SK-N-SH treated with all-trans-retinoic acid at 6 μM for 48 hours (cell line): ENCODE data around the gene PPM1H.

ENCODE experiments used
- ATAC-seq: fragments of 200-7000 bp; cut with Tn5 transposase; 3 replicates; pipeline ENCODE4 v1.9.1; 2020; ENCODE audit warnings: mild to moderate bottlenecking, moderate library complexity
- ARNTL ChIP-seq: fragments of 450-650 bp; formaldehyde crosslinking; IDR thresholded peaks from 2 replicates; pipeline ENCODE4 v1.5.0; 2020; ENCODE audit warnings: low read depth, mild to moderate bottlenecking, moderate library complexity, borderline replicate concordance
- BACH2 ChIP-seq: fragments of 250-450 bp; sonication (Bioruptor Pico); IDR thresholded peaks from 2 replicates; pipeline ENCODE4 v1.9.0; 2021; ENCODE audit warnings: mild to moderate bottlenecking, borderline replicate concordance
- CREB5 ChIP-seq: fragments of 250-450 bp; sonication (Bioruptor Pico); IDR thresholded peaks from 2 replicates; pipeline ENCODE4 v1.5.1; 2020; ENCODE audit warnings: low read depth, mild to moderate bottlenecking, moderate library complexity
- CSDC2 ChIP-seq: fragments of 250-450 bp; sonication (Bioruptor Pico); IDR thresholded peaks from 2 replicates; pipeline ENCODE4 v1.5.0; 2020; ENCODE audit warnings: mild to moderate bottlenecking, moderate library complexity
- CSRNP3 ChIP-seq: fragments of 250-450 bp; sonication (Bioruptor Pico); IDR thresholded peaks from 2 replicates; pipeline ENCODE4 v1.5.1; 2021; ENCODE audit warnings: mild to moderate bottlenecking, moderate library complexity
- ESRRG ChIP-seq: fragments of 250-450 bp; sonication (Bioruptor Pico); IDR thresholded peaks from 2 replicates; pipeline ENCODE4 v1.6.1; 2021; ENCODE audit warnings: mild to moderate bottlenecking
- GLIS3 ChIP-seq: fragments of 250-450 bp; sonication (Bioruptor Pico); IDR thresholded peaks from 2 replicates; pipeline ENCODE4 v1.5.0; 2020; ENCODE audit warnings: mild to moderate bottlenecking, moderate library complexity
- ISL1 ChIP-seq: fragments of 250-450 bp; sonication (Bioruptor Pico); IDR thresholded peaks from 2 replicates; pipeline ENCODE4 v2.1.2; 2022; ENCODE audit warnings: mild to moderate bottlenecking, moderate library complexity
- OSR1 ChIP-seq: fragments of 250-450 bp; sonication (Bioruptor Pico); IDR thresholded peaks from 2 replicates; pipeline ENCODE4 v1.8.0; 2022; ENCODE audit warnings: moderate library complexity, mild to moderate bottlenecking, inconsistent platforms
- POU6F1 ChIP-seq: fragments of 250-450 bp; sonication (Bioruptor Pico); IDR thresholded peaks from 2 replicates; pipeline ENCODE4 v1.8.0; 2021; ENCODE audit warnings: low read depth, mild to moderate bottlenecking, moderate library complexity, borderline replicate concordance
- PPARA ChIP-seq: fragments of 250-450 bp; sonication (Bioruptor Pico); IDR thresholded peaks from 2 replicates; pipeline ENCODE4 v1.5.0; 2020; ENCODE audit warnings: mild to moderate bottlenecking, borderline replicate concordance
- RARB ChIP-seq: fragments of 250-450 bp; sonication (Bioruptor Pico); IDR thresholded peaks from 2 replicates; pipeline ENCODE4 v1.8.0; 2021; ENCODE audit warnings: mild to moderate bottlenecking, moderate library complexity
- SNAI2 ChIP-seq: fragments of 250-450 bp; sonication (Bioruptor Pico); IDR thresholded peaks from 2 replicates; pipeline ENCODE4 v1.5.0; 2020; ENCODE audit warnings: mild to moderate bottlenecking, moderate library complexity
- TCF4 ChIP-seq: fragments of 250-450 bp; sonication (Bioruptor Pico); IDR thresholded peaks from 2 replicates; pipeline ENCODE4 v1.8.0; 2021; ENCODE audit warnings: mild to moderate bottlenecking, moderate library complexity, borderline replicate concordance
- TOX ChIP-seq: fragments of 250-450 bp; sonication (Bioruptor Pico); IDR thresholded peaks from 2 replicates; pipeline ENCODE4 v1.8.0; 2021; ENCODE audit warnings: mild to moderate bottlenecking, moderate library complexity, borderline replicate concordance
- ZC3H10 ChIP-seq: fragments of 250-450 bp; sonication (Bioruptor Pico); IDR thresholded peaks from 2 replicates; pipeline ENCODE4 v1.5.1; 2021; ENCODE audit warnings: mild to moderate bottlenecking, moderate library complexity
- ZFP3 ChIP-seq: fragments of 250-450 bp; sonication (Bioruptor Pico); IDR thresholded peaks from 2 replicates; pipeline ENCODE4 v1.5.0; 2020; ENCODE audit warnings: mild to moderate bottlenecking, moderate library complexity
- ZFP30 ChIP-seq: fragments of 450-650 bp; formaldehyde crosslinking; IDR thresholded peaks from 2 replicates; pipeline ENCODE4 v1.5.0; 2022; ENCODE audit warnings: mild to moderate bottlenecking, moderate library complexity
- ZNF70 ChIP-seq: fragments of 450-650 bp; formaldehyde crosslinking; IDR thresholded peaks from 2 replicates; pipeline ENCODE4 v1.5.0; 2020; ENCODE audit warnings: mild to moderate bottlenecking, moderate library complexity
- ZNF8 ChIP-seq: fragments of 450-650 bp; formaldehyde crosslinking; IDR thresholded peaks from 2 replicates; pipeline ENCODE4 v1.5.0; 2020; ENCODE audit warnings: mild to moderate bottlenecking, moderate library complexity
- TF ChIP-seq, protein P1 (sequence below): fragments of 250-450 bp; sonication (Bioruptor Pico); IDR thresholded peaks from 2 replicates; pipeline ENCODE4 v1.5.0; 2020; ENCODE audit warnings: mild to moderate bottlenecking, moderate library complexity
- TF ChIP-seq, protein P2 (sequence below): fragments of 250-450 bp; sonication (Bioruptor Pico); IDR thresholded peaks from 2 replicates; pipeline ENCODE4 v1.8.0; 2020; ENCODE audit warnings: mild to moderate bottlenecking, moderate library complexity, borderline replicate concordance

The PPM1H gene

DNA sequence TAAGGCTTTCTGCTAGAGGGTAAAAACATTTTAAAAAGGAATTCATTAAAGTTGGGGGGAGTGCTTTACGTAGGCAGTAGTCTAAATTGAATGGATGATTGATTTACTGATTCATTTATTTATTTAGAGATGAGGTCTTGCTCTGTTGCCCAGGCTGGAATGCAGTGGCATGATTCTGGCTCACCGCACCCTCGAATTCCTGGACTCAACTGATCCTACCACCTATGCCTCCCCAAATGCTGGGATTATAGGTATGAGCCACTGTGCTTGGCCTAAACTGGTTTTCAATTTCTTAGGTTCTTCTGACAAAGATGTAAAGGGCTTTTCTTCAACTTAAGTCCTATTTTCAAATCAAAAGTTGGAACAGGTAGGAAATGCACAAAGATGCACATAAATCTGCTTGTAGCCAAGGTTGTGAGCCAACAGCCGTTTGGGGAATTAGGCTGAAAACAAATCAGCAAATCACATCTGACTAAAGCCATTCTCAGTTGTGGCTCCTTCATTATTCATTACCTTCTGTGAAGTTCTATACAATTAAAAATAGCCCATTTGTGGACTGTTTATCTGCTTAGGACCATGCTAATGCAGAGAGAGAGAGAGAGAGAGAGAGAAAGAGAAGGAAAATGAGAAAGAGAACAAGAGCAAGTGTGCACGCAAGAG, 218.0 kb downstream of the PPM1H start (continued):
- TF ChIP-seq PPARA (CRISPR knock-in tag) = no peak
- no peak for TF ChIP-seq CSRNP3 (CRISPR knock-in tag)
- no peak for TF ChIP-seq OSR1
- TF ChIP-seq ZNF8 (CRISPR knock-in tag) = no peak
- TF ChIP-seq ISL1 (CRISPR knock-in tag) = no peak
- no peak for TF ChIP-seq CREB5 (CRISPR knock-in tag)

DNA sequence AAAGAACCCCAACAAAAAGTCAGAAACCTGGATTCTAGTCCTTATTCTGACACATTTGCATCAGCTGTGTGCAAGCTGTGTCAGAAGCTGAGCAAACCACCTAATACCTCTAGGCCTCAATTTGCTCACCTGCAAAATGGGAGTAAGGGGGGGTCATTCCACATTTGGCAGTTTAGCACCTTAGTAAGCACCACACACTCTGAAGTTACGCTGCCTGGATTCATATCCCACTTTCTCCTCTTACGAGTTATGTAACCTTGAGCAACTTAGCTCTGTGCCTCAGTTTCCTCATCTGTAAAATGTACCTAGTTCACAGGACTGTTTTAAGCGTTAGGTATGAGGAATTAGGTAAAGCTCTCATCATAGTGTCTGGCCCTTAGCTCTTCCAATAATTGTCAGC, 218.9 kb downstream of the PPM1H start:
- TF ChIP-seq ZFP30 (CRISPR knock-in tag) (no peak), ESRRG (CRISPR knock-in tag) (no peak), CSDC2 (no peak), ZNF8 (CRISPR knock-in tag) (no peak), ARNTL (CRISPR knock-in tag) (no peak), BACH2 (CRISPR knock-in tag) (no peak), OSR1 (no peak), TCF4 (CRISPR knock-in tag) (no peak), GLIS3 (CRISPR knock-in tag) (no peak), POU6F1 (CRISPR knock-in tag) (no peak), SNAI2 (CRISPR knock-in tag) (no peak), ZFP3 (CRISPR knock-in tag) (no peak), TOX (CRISPR knock-in tag) (no peak), RARB (CRISPR knock-in tag) (no peak), ZNF70 (no peak), CREB5 (CRISPR knock-in tag) (no peak), ZC3H10 (CRISPR knock-in tag) (no peak), CSRNP3 (CRISPR knock-in tag) (no peak)
- TF ChIP-seq, protein P1, sequence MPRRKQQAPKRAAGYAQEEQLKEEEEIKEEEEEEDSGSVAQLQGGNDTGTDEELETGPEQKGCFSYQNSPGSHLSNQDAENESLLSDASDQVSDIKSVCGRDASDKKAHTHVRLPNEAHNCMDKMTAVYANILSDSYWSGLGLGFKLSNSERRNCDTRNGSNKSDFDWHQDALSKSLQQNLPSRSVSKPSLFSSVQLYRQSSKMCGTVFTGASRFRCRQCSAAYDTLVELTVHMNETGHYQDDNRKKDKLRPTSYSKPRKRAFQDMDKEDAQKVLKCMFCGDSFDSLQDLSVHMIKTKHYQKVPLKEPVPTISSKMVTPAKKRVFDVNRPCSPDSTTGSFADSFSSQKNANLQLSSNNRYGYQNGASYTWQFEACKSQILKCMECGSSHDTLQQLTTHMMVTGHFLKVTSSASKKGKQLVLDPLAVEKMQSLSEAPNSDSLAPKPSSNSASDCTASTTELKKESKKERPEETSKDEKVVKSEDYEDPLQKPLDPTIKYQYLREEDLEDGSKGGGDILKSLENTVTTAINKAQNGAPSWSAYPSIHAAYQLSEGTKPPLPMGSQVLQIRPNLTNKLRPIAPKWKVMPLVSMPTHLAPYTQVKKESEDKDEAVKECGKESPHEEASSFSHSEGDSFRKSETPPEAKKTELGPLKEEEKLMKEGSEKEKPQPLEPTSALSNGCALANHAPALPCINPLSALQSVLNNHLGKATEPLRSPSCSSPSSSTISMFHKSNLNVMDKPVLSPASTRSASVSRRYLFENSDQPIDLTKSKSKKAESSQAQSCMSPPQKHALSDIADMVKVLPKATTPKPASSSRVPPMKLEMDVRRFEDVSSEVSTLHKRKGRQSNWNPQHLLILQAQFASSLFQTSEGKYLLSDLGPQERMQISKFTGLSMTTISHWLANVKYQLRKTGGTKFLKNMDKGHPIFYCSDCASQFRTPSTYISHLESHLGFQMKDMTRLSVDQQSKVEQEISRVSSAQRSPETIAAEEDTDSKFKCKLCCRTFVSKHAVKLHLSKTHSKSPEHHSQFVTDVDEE (CRISPR knock-in tag) = no peak
- TF ChIP-seq, protein P2, sequence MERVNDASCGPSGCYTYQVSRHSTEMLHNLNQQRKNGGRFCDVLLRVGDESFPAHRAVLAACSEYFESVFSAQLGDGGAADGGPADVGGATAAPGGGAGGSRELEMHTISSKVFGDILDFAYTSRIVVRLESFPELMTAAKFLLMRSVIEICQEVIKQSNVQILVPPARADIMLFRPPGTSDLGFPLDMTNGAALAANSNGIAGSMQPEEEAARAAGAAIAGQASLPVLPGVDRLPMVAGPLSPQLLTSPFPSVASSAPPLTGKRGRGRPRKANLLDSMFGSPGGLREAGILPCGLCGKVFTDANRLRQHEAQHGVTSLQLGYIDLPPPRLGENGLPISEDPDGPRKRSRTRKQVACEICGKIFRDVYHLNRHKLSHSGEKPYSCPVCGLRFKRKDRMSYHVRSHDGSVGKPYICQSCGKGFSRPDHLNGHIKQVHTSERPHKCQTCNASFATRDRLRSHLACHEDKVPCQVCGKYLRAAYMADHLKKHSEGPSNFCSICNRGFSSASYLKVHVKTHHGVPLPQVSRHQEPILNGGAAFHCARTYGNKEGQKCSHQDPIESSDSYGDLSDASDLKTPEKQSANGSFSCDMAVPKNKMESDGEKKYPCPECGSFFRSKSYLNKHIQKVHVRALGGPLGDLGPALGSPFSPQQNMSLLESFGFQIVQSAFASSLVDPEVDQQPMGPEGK = no peak
- TF ChIP-seq, all 23 proteins: peak for 0
- ATAC-seq = no peak
